ENCODE results near the gene FMOD. TPM values are rescaled to one million over a fixed set of nuclear protein-coding genes. Genes with fewer than 3 reads are reported as not detected.

Gene FMOD
- total and polyA plus RNA-seq, 2 donors (not counting 3 experiments of a cell fraction or from before 2014, with no cell fraction given): 0.11 to 0.12 TPM

- FAIRE-seq: no peak
- Histone ChIP-seq H3K27ac (ENCODE audit: insufficient read depth, low read depth, low read length) (no peak overlapping the region), H3K4me3 (replicated peaks in 1 of 3; ENCODE audit: insufficient read depth in 1 of 3, low read depth in 1 of 3, low read length in 3 of 3) (no peak overlapping the region), H2AFZ (ENCODE audit: low read depth, low read length) (no peak overlapping the region), H3K4me1 (ENCODE audit: control insufficient read depth, extremely low read depth, insufficient read depth, low read length) (peaks cover 13% of the 10 kb centered on the region), H3K4me2 (ENCODE audit: insufficient read depth, low read length) (no peak overlapping the region), H3K27me3 (ENCODE audit: control insufficient read depth in 2 of 2, insufficient read depth in 2 of 2, low read length in 2 of 2) (no peaks in the 10 kb centered on the region), H4K20me1 (replicated peaks; ENCODE audit: control insufficient read depth, extremely low read depth, insufficient read depth, low read length) (peaks cover 5% of the 10 kb centered on the region), H3K9me1 (replicated peaks; ENCODE audit: control insufficient read depth, extremely low read depth, insufficient read depth, low read length) (no peaks in the 10 kb centered on the region), H3K9me3 (replicated peaks; ENCODE audit: control insufficient read depth, insufficient read depth, low read length) (no peaks in the 10 kb centered on the region), H3K36me3 (ENCODE audit: control insufficient read depth in 2 of 2, extremely low read depth in 1 of 2, insufficient read depth in 2 of 2, low read length in 2 of 2) (peaks cover 2 to 12% of the 10 kb centered on the region in 2 experiments), H3K9ac (replicated peaks; ENCODE audit: extremely low read depth, insufficient read depth, low read length) (no peak overlapping the region), H3K79me2 (ENCODE audit: control insufficient read depth, insufficient read depth, low read length) (peaks cover 6% of the 10 kb centered on the region)
- ChIA-PET POLR2A (interaction anchor here (1.4 kb wide), 1 partner anchor 9 kb away, joined by 6 read pairs; no protein-coding TSS in a partner anchor), CTCF (interaction anchor here (0.5 to 7.8 kb wide), 6 partner anchors 9 to 129 kb away, joined by 3 to 88 read pairs (median 10); no protein-coding TSS in a partner anchor)
- no TSS peak for BruUV-seq (replicated peaks)
- DNase-seq (ENCODE audit: low read depth, low spot score): no peak
- no peak for TF ChIP-seq POLR2A (IDR thresholded peaks at IDR 0.05; ENCODE audit: low read depth, low read length)
- no peak for TF ChIP-seq MYC (IDR thresholded peaks at IDR 0.05; ENCODE audit: low read depth, low read length)
- TF ChIP-seq GATA2 (IDR thresholded peaks at IDR 0.05; ENCODE audit: insufficient read depth, insufficient read length, low read depth, low read length): no peak
- no peak for TF ChIP-seq MAX (IDR thresholded peaks at IDR 0.05; ENCODE audit: insufficient read depth, insufficient read length)
- no peak for TF ChIP-seq POLR2AphosphoS5 (IDR thresholded peaks at IDR 0.05; ENCODE audit: insufficient read depth, low read depth, low read length)
- no peak for TF ChIP-seq CTCF (IDR thresholded peaks at IDR 0.05; ENCODE audit: extremely low read depth in 1 of 2, insufficient read depth in 1 of 2, low read depth in 1 of 2, low read length in 2 of 2)
- no peak for TF ChIP-seq EZH2 (IDR thresholded peaks at IDR 0.05; ENCODE audit: borderline replicate concordance, low read depth, low read length, severe bottlenecking)
- no peak for TF ChIP-seq FOS (IDR thresholded peaks at IDR 0.05; ENCODE audit: borderline replicate concordance, insufficient read depth, low read length)
- no peak for TF ChIP-seq JUN (IDR thresholded peaks at IDR 0.05; ENCODE audit: borderline replicate concordance, insufficient read depth, insufficient read length, low read depth)
- dilution Hi-C loops (cut with MboI; ENCODE audit: extremely low pct_ligation_motif_present, low sequenced_read_pairs) (no loop called here), intact Hi-C loops (cut with micrococcal nuclease) (no loop called here)
These were observed 39.3 kb downstream of the FMOD start for GRCh38 chr1:203311368-203312301.
